Heart left ventricle (tissue), 16 donors: ENCODE data around the gene CTNND2. TPM values are rescaled to one million over a fixed set of nuclear protein-coding genes. Genes with fewer than 3 reads are reported as not detected.

ENCODE experiments used
- ATAC-seq, 4 donors: fragments of 200-7000 bp; cut with Tn5 transposase; one replicate each; pipeline ENCODE4 v1.9.1; 2020 to 2022; ENCODE audit warnings: moderate library complexity in 4 of 4, mild to moderate bottlenecking in 3 of 4, moderate number of reproducible peaks in 1 of 4
- DNase-seq, 5 donors: peaks; one replicate each; pipeline ENCODE4 v3.0.0-alpha.2; 2020
- H3K27ac ChIP-seq, 12 donors: fragments of 200-600 bp; sonication (generic) in 4 of 12; one replicate each; pipeline versions ENCODE4 v1.5.0 to v1.8.0; 2016 to 2022; ENCODE audit warnings: mild to moderate bottlenecking in 2 of 12
- H3K27me3 ChIP-seq, 9 donors: fragments of 200-600 bp; sonication (generic) in 2 of 9; one replicate each; pipeline versions ENCODE4 v1.5.1 to v1.8.0; 2016 to 2022; ENCODE audit warnings: mild to moderate bottlenecking in 3 of 9
- H3K36me3 ChIP-seq, 9 donors: fragments of 200-600 bp; sonication (generic) in 2 of 9; one replicate each; pipeline versions ENCODE4 v1.5.0 to v1.8.0; 2018 to 2022; ENCODE audit warnings: mild to moderate bottlenecking in 2 of 9
- H3K4me1 ChIP-seq, 12 donors: fragments of 200-600 bp; sonication (generic) in 4 of 12; one replicate each; pipeline versions ENCODE4 v1.5.0 to v1.8.0; 2016 to 2022; ENCODE audit warnings: mild to moderate bottlenecking in 3 of 12
- H3K4me3 ChIP-seq, 12 donors: fragments of 200-600 bp; sonication (generic) in 4 of 12; one replicate each; pipeline versions ENCODE4 v1.5.0 to v1.8.0; 2017 to 2022; ENCODE audit warnings: mild to moderate bottlenecking in 9 of 12, moderate library complexity in 4 of 12
- H3K9me3 ChIP-seq, 12 donors: fragments of 200-600 bp; sonication (generic) in 4 of 12; one replicate each; pipeline versions ENCODE4 v1.5.0 to v1.8.0; 2016 to 2022; ENCODE audit warnings: mild to moderate bottlenecking in 1 of 12
- CTCF ChIP-seq, 12 donors: fragments of 200-600 bp; sonication (generic) in 4 of 12; IDR thresholded peaks; one replicate each; pipeline versions ENCODE4 v1.5.0 to v1.8.0; 2018 to 2022; ENCODE audit warnings: antibody characterized with exemption in 12 of 12, mild to moderate bottlenecking in 5 of 12
- POLR2A ChIP-seq, 2 donors: fragments of 450-650 bp; IDR thresholded peaks; one replicate each; pipeline ENCODE4 v1.6.1; 2017; ENCODE audit warnings: antibody characterized with exemption in 2 of 2, mild to moderate bottlenecking in 2 of 2, moderate library complexity in 2 of 2
- WGBS, 4 donors: extraction: QIAGEN DNeasy Blood & Tissue Kit in 2 of 4; methylation state at CpG; one replicate each; pipeline versions ENCODE4 v1.1.5 to v1.1.7; 2013 to 2018; 5-methylcytosine and 5-hydroxymethylcytosine counted together
- intact Hi-C, 10 donors: fragments of 100-400 bp; cut with DNase I; formaldehyde crosslinking; loops; one replicate each; pipeline versions ENCODE4 v1.11.1 to v1.14.2; 2022
- polyA plus RNA-seq, 2 donors: library from polyadenylated mRNA; stranded (reverse); fragments of 200-250 nt; gene quantifications; one replicate each; pipeline ENCODE4 v1.2.3, GENCODE V29; 2013
- total RNA-seq, 9 donors: library from RNA; depleted of rRNA in 2 of 9; stranded (reverse); fragments of >200 nt in 2 of 9; fragmentation: NEBNext Ultra II Directional in 3 of 9; extraction: Animal tissue kit (Norgen Biotek cat#: 25700) in 3 of 9; gene quantifications; one replicate each; pipeline versions ENCODE4 v1.1.0 to v1.2.4, GENCODE V29; 2016 to 2023
- donor health status: ischemic (EF 13 %, LVEDD 7.1; RV severe dilation, severe dysfunction).
- donor health status: healthy with polysubstance abuse.
- donor health status: DM: no; HTN: yes; CAD: no.
- donor health status: DM: no; HTN: no; CAD: no.
- donor health status: ischemic (EF 25% LVEDD 6.9; RV normal size, moderate dysfunction).
- donor health status: ischemic (EF 25% LVEDD 5.7; RV mildly dilated, moderate dysfunction).
- donor health status: healthy.
- donor health status: DM: yes; HTN: yes; CAD: no.
- donor health status: ischemic (EF 35%, LVEDD 5.7; RV mildly dilated, moderate dysfunction).
- donor health status: nonischemic (EF 11% LVEDD 7.7; RV severe dilation, severe dysfunction).
- donor health status: DM: yes; HTN: yes; CAD: no.
- donor health status: PGD.
- donor health status: ischemic (EF 29% LVEDD 5.4; RV normal size, mild dysfunction).
- donor health status: nonischemic (EF 23%, LVEDD 6.1; RV moderate dilation, normal function).

CTNND2 gene
- total and polyA plus RNA-seq, 11 donors = 4.0 to 36.8 (median 20.2) TPM

DNA sequence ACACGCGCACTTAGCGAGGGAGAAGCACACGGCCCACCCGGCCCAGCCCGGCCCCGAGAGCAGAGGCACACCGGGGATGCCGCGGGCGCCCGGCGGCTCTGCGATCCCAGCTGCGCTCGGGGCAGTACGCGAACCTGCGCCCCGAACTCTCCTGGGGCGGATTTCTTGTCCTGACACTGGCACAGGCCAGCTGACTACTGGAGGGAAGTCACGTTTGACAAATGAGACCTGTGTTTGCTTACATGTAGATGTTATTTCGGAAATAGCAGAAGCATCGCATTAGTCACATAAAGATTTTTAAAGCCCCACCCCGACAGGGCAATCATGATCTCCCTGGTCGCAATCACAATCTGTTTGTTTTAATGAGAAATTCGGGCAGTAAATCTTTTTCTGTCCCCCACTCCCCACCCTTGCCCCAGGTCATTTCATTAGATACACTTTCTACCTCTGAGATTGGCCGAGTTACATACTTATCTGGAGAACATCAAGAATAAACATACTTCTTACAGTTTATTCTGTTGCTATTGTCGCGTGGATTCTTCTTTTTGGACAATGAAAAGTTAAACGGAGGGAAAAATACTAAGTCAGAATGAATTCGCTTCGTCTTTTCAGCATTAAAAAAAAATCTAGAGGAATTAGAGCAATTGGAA is 518.9 kb downstream of the CTNND2 start:
- H3K27ac ChIP-seq = no peak overlapping the region
- DNase-seq (no peak), ATAC-seq (no peak)
- intact Hi-C loops = loop anchor here in 2 of 10 donors (10.0 kb wide), 3 partner anchors 221 to 239 kb away; no protein-coding TSS in a partner anchor
- H3K9me3 ChIP-seq = no peaks in the 10 kb centered on the region
- H3K4me1 ChIP-seq = peaks cover 0 to 9% (median 0%) of the 10 kb centered on the region in 12 donors
- H3K4me3 ChIP-seq = peak overlapping the region in 10 of 12 donors; percentile 16 to 56 (median 37)
- no peak for TF ChIP-seq CTCF (IDR thresholded peaks at IDR 0.05)
- WGBS, 4 donors = 10 to 18% (median 13%) methylated on average over 17 to 33 of the region's 33 CpGs
- H3K27me3 ChIP-seq = peaks cover 0 to 33% (median 5%) of the 10 kb centered on the region in 9 donors
- H3K36me3 ChIP-seq = no peaks in the 10 kb centered on the region

DNA sequence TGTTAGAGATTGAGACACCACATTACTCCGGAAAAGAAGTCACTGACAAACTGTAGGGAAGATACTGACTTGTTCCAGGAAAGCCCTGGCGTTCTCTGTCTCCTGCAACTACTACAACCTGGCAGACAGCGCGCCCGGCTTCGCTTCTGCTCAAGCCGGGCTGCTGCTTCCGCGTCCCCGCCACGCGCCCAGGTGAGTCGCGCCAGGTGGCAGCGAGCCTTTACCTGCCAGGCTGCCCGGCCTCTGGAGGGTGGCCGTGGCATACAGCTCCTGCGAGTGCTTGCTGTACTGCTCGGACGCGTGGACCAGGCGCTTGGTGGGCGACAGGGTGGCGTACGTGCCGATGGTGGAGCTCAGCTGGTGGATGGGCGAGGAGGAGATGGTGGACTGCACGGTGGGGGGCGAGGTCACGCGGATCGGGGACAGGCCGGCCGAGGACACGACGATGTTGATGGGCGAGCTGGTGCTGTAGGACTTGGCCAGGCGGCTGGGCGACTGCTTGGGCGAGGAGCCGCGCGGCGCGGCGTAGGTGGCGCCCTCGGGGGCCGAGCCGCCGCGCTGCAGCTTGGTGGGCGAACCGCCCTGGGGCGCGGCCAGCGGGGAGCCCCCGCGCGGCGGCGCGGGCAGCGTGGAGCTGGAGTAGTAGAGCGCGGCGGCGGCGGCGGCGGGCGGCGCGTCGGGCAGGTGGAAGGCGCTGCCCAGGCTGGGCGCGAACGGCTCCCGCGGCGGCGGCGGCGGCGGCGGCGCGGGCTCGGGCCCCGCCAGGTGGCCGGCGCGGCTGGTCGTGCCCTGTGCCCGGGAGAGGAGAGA is 519.6 kb downstream of the CTNND2 start:
- intact Hi-C loops = loop anchor here in 2 of 10 donors (10.0 kb wide), 3 partner anchors 220 to 240 kb away; no protein-coding TSS in a partner anchor
- Histone ChIP-seq H3K9me3 (no peaks in the 10 kb centered on the region), H3K27ac (no peak overlapping the region), H3K27me3 (peaks cover 0 to 33% (median 5%) of the 10 kb centered on the region in 9 donors), H3K4me1 (peaks cover 0 to 9% (median 0%) of the 10 kb centered on the region in 12 donors), H3K36me3 (no peaks in the 10 kb centered on the region), H3K4me3 (peak overlapping the region in 11 of 12 donors; percentile 10 to 56 (median 37))
- DNase-seq (no peak), ATAC-seq (peak in 3 of 4 donors; percentile 37 to 68 (median 64))
- WGBS, 4 donors = 5 to 17% (median 8%) methylated on average over 24 to 96 of the region's 96 CpGs
- no peak for TF ChIP-seq POLR2A (IDR thresholded peaks at IDR 0.05)
- TF ChIP-seq CTCF (IDR thresholded peaks at IDR 0.05) = peak in 1 of 12 donors; percentile 6

DNA sequence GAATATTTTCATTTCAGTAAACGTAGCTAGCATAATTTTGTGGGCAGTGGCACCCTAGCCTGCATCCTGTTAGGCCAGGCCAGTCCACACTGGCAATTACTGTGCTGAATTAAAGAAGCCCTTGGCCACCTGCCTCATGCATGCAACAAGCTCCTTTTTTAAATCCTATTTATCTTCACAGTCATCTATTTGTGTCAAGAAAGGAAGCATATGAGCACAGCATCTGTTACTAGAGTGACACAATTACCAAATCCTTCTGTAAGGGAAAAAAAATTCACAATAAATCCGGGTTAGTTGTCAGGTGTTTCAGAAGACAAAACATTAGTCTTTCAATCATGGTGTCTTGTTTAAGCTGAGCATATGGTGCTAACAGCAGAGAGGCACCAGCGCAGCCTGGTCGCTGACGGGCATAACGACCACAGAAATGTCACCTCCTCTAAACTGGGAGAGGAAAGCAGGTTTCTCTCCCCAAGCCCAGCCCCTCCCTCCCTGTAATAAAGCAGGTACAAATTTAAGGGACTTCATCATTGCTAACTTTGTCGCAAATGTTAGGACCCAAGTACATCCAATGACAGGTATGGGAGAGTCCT is 520.6 kb downstream of the CTNND2 start:
- Histone ChIP-seq H3K27me3 (peaks cover 0 to 33% (median 5%) of the 10 kb centered on the region in 9 donors), H3K36me3 (no peaks in the 10 kb centered on the region), H3K4me3 (no peak overlapping the region), H3K4me1 (peaks cover 0 to 9% (median 0%) of the 10 kb centered on the region in 12 donors), H3K9me3 (no peaks in the 10 kb centered on the region), H3K27ac (no peak overlapping the region)
- intact Hi-C loops = loop anchor here in 2 of 10 donors (10.0 kb wide), 3 partner anchors 219 to 241 kb away; no protein-coding TSS in a partner anchor
- TF ChIP-seq CTCF (IDR thresholded peaks at IDR 0.05) (no peak), POLR2A (IDR thresholded peaks at IDR 0.05) (no peak)
- 58 to 84% (median 80%) methylated on average over 7 of the region's 7 CpGs for WGBS, 4 donors
- ATAC-seq (no peak), DNase-seq (no peak)

- ATAC-seq (no peak), DNase-seq (no peak)
- H3K4me1 ChIP-seq = no peaks in the 10 kb centered on the region
- H3K4me3 ChIP-seq = no peak overlapping the region
- TF ChIP-seq CTCF (IDR thresholded peaks at IDR 0.05) (no peak), POLR2A (IDR thresholded peaks at IDR 0.05) (no peak)
- WGBS, 4 donors = 75 to 87% (median 79%) methylated on average over 5 of the region's 5 CpGs
- H3K36me3 ChIP-seq = no peaks in the 10 kb centered on the region
- peaks cover 0 to 11% (median 0%) of the 10 kb centered on the region in 9 donors for H3K27me3 ChIP-seq
- intact Hi-C loops = no loop called here
- H3K9me3 ChIP-seq = no peaks in the 10 kb centered on the region
- H3K27ac ChIP-seq = no peak overlapping the region
These were observed 525.8 kb downstream of the CTNND2 start for GRCh38 chr5:11378461-11378860.
